GM19463 (cell line): ENCODE results near the gene SPATA16.
"Not testable (repeated sequence)": the region's sequence is repeated elsewhere in the genome, so short reads cannot be mapped to it uniquely, and the experiment has no call there.

ENCODE experiments used
- ATAC-seq: cut with Tn5 transposase; IDR thresholded peaks from one replicate; pipeline ENCODE4 v1.9.1; 2021; ENCODE audit warnings: mild to moderate bottlenecking, moderate library complexity; ENCODE audit not compliant: unreplicated experiment

SPATA16 gene

GRCh38 chr3:173064631-173065030 is 76.4 kb downstream of the SPATA16 start:
- ATAC-seq, result no peak

GRCh38 chr3:173058229-173058628 is 82.8 kb downstream of the SPATA16 start:
- ATAC-seq, result no peak

GRCh38 chr3:173055228-173055933 is 85.7 kb downstream of the SPATA16 start:
- peak; percentile 49 for ATAC-seq

GRCh38 chr3:173049360-173049759 is 91.7 kb downstream of the SPATA16 start:
- ATAC-seq, result no peak

GRCh38 chr3:173045770-173046382 is 95.2 kb downstream of the SPATA16 start:
- no peak for ATAC-seq

- no peak for ATAC-seq
These were observed 96.0 kb downstream of the SPATA16 start for GRCh38 chr3:173044998-173045397.

- ATAC-seq, result no peak
These were observed 97.3 kb downstream of the SPATA16 start for GRCh38 chr3:173043757-173044156.

GRCh38 chr3:173038484-173038871 is 102.6 kb downstream of the SPATA16 start:
- no peak for ATAC-seq

GRCh38 chr3:173037840-173038483 is 103.1 kb downstream of the SPATA16 start:
- ATAC-seq, result no peak

- no peak for ATAC-seq
These were observed 110.8 kb downstream of the SPATA16 start for GRCh38 chr3:173030273-173030672.

- ATAC-seq, result no peak
These were observed 112.7 kb downstream of the SPATA16 start for GRCh38 chr3:173028351-173028750.

GRCh38 chr3:173027429-173027828 is 113.6 kb downstream of the SPATA16 start:
- ATAC-seq, result no peak

GRCh38 chr3:173025941-173026340 is 115.1 kb downstream of the SPATA16 start:
- no peak for ATAC-seq

GRCh38 chr3:173021547-173022185 is 119.4 kb downstream of the SPATA16 start:
- no peak for ATAC-seq

- not testable (repeated sequence) for ATAC-seq
These were observed 120.9 kb downstream of the SPATA16 start for GRCh38 chr3:173020128-173020527.

- ATAC-seq, result no peak
These were observed 121.7 kb downstream of the SPATA16 start for GRCh38 chr3:173019378-173019777.

GRCh38 chr3:173018758-173019157 is 122.3 kb downstream of the SPATA16 start:
- no peak for ATAC-seq

- ATAC-seq, result no peak
These were observed 127.7 kb downstream of the SPATA16 start for GRCh38 chr3:173013219-173013832.

GRCh38 chr3:173009410-173009809 is 131.6 kb downstream of the SPATA16 start:
- ATAC-seq, result no peak

- ATAC-seq, result no peak
These were observed 132.1 kb downstream of the SPATA16 start for GRCh38 chr3:173008978-173009377.

- ATAC-seq, result no peak
These were observed 133.8 kb downstream of the SPATA16 start for GRCh38 chr3:173007079-173007723.
